Panc1 (cell line): Measurements from ENCODE around the gene GABRD. TPM values are rescaled to one million over a fixed set of nuclear protein-coding genes. Genes with fewer than 3 reads are reported as not detected.

Source experiments
- ATAC-seq: fragments of 200-7000 bp; cut with Tn5 transposase; 2 replicates; pipeline ENCODE4 v1.9.1; 2020; ENCODE audit warnings: mild to moderate bottlenecking, moderate library complexity
- BruUV-seq: library from RNA; stranded (reverse); fragments of 400-500 nt; replicated peaks from 2 replicates; lab custom pipeline; 2021; lab: Mats Ljungman, UMichigan
- CTCF ChIA-PET: fragments of 300-600 bp; sonication (Branson Sonifier 250); formaldehyde crosslinking; loops from one replicate; lab custom pipeline; 2022; ENCODE audit warnings: antibody characterized with exemption; lab: Charles Lee
- POLR2A ChIA-PET: fragments of 300-600 bp; sonication (Branson Sonifier 250); formaldehyde crosslinking; loops from one replicate; lab custom pipeline; 2022; ENCODE audit warnings: antibody characterized with exemption; lab: Charles Lee
- DNase-seq: peaks from one replicate; pipeline ENCODE4 v3.0.0-alpha.2; 2010; ENCODE audit warnings: low read depth, low spot score
- H3K27ac ChIP-seq: 2 replicates; pipeline ENCODE4 v1.5.1; 2011; ENCODE audit warnings: mild to moderate bottlenecking, low read length, inconsistent platforms
- H3K27me3 ChIP-seq: fragments of 200-500 bp; sonication (Bioruptor generic); 2 replicates; pipeline ENCODE4 v1.6.0; 2014; ENCODE audit warnings: low read length, inconsistent platforms; ENCODE audit not compliant: control insufficient read depth, insufficient read depth
- H3K36me3 ChIP-seq: fragments of 200-500 bp; sonication (Bioruptor generic); 2 replicates; pipeline ENCODE4 v1.5.1; 2014; ENCODE audit warnings: inconsistent platforms, mild to moderate bottlenecking, low read length, moderate library complexity; ENCODE audit not compliant: control insufficient read depth, insufficient read depth
- H3K4me1 ChIP-seq: 2 replicates; pipeline ENCODE4 v1.5.1; 2011; ENCODE audit warnings: inconsistent platforms, mild to moderate bottlenecking, low read length, moderate library complexity; ENCODE audit not compliant: control insufficient read depth, insufficient read depth
- H3K4me3 ChIP-seq, 2 experiments: 2 replicates each; pipeline ENCODE4 v1.5.1; 2011 to 2012; ENCODE audit warnings: low read depth in 2 of 2, low read length in 2 of 2, mild to moderate bottlenecking in 2 of 2, inconsistent platforms in 1 of 2, moderate library complexity in 1 of 2
- H3K9me3 ChIP-seq: fragments of 200-500 bp; sonication (Bioruptor generic); 2 replicates; pipeline ENCODE4 v1.5.1; 2014; ENCODE audit warnings: low read depth, mild to moderate bottlenecking, inconsistent platforms, low read length, moderate library complexity; ENCODE audit not compliant: control insufficient read depth, insufficient read depth
- CTCF ChIP-seq: fragments of 450-650 bp; IDR thresholded peaks from 2 replicates; pipeline ENCODE4 v1.5.1; 2017; ENCODE audit warnings: mild to moderate bottlenecking
- POLR2AphosphoS5 ChIP-seq: IDR thresholded peaks from 2 replicates; pipeline ENCODE4 v1.6.1; 2012; ENCODE audit warnings: mild to moderate bottlenecking, low read depth, low read length, moderate library complexity
- SIN3A ChIP-seq: IDR thresholded peaks from 2 replicates; pipeline ENCODE4 v1.6.1; 2012; ENCODE audit warnings: low read depth, mild to moderate bottlenecking, low read length, moderate library complexity, borderline replicate concordance; ENCODE audit not compliant: insufficient read depth
- TCF7L2 ChIP-seq: IDR thresholded peaks from 2 replicates; pipeline ENCODE4 v1.6.1; 2011; ENCODE audit warnings: mild to moderate bottlenecking, low read depth, low read length, inconsistent platforms
- in situ Hi-C: cut with HindIII; loops from 2 replicates; pipeline ENCODE4 v1.10.0; 2016; ENCODE audit warnings: low sequenced_read_pairs, low pct_unique_long_range_greater_than_20kb
- intact Hi-C: fragments of 100-400 bp; cut with micrococcal nuclease; formaldehyde crosslinking; loops from one replicate; pipeline ENCODE4 v1.10.0; 2022; ENCODE audit not compliant: unreplicated experiment
- total RNA-seq: library from RNA; stranded (reverse); gene quantifications from one replicate; pipeline ENCODE4 v1.2.1, GENCODE V29; 2021; ENCODE audit not compliant: unreplicated experiment
- TF ChIP-seq, protein P1 (sequence below), 2 experiments: IDR thresholded peaks; 2 replicates each; pipeline ENCODE4 v1.6.1; 2011 to 2012; ENCODE audit warnings: low read depth in 2 of 2, control low read depth in 1 of 2, low read length in 1 of 2, mild to moderate bottlenecking in 1 of 2, moderate library complexity in 1 of 2; ENCODE audit not compliant: insufficient read depth in 1 of 2

GABRD gene
- total RNA-seq, 1 experiment from 2014 or later: 3.0 TPM

- intact Hi-C loops: no loop called here
- CTCF ChIA-PET: no interaction called here
- Histone ChIP-seq H3K27ac (no peak overlapping the region), H3K9me3 (no peaks in the 10 kb centered on the region), H3K27me3 (no peaks in the 10 kb centered on the region), H3K4me3 (no peak overlapping the region), H3K36me3 (no peaks in the 10 kb centered on the region), H3K4me1 (no peaks in the 10 kb centered on the region)
- TF ChIP-seq, protein P1, sequence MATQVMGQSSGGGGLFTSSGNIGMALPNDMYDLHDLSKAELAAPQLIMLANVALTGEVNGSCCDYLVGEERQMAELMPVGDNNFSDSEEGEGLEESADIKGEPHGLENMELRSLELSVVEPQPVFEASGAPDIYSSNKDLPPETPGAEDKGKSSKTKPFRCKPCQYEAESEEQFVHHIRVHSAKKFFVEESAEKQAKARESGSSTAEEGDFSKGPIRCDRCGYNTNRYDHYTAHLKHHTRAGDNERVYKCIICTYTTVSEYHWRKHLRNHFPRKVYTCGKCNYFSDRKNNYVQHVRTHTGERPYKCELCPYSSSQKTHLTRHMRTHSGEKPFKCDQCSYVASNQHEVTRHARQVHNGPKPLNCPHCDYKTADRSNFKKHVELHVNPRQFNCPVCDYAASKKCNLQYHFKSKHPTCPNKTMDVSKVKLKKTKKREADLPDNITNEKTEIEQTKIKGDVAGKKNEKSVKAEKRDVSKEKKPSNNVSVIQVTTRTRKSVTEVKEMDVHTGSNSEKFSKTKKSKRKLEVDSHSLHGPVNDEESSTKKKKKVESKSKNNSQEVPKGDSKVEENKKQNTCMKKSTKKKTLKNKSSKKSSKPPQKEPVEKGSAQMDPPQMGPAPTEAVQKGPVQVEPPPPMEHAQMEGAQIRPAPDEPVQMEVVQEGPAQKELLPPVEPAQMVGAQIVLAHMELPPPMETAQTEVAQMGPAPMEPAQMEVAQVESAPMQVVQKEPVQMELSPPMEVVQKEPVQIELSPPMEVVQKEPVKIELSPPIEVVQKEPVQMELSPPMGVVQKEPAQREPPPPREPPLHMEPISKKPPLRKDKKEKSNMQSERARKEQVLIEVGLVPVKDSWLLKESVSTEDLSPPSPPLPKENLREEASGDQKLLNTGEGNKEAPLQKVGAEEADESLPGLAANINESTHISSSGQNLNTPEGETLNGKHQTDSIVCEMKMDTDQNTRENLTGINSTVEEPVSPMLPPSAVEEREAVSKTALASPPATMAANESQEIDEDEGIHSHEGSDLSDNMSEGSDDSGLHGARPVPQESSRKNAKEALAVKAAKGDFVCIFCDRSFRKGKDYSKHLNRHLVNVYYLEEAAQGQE (IDR thresholded peaks at IDR 0.05; ENCODE audit: insufficient read depth in 1 of 2, low read depth in 2 of 2, low read length in 1 of 2): no peak
- TF ChIP-seq TCF7L2 (no peak), CTCF (no peak), POLR2AphosphoS5 (no peak), SIN3A (no peak)
- ATAC-seq: 0 out of 2 replicates have a peak, but pooled peaks have one; percentile 30
- in situ Hi-C loops: no loop called here
- POLR2A ChIA-PET: no interaction called here
- no peak for DNase-seq
- BruUV-seq: no TSS peak
Observed at GRCh38 chr1:2060535-2060934, 41.4 kb downstream of the GABRD start.

DNA sequence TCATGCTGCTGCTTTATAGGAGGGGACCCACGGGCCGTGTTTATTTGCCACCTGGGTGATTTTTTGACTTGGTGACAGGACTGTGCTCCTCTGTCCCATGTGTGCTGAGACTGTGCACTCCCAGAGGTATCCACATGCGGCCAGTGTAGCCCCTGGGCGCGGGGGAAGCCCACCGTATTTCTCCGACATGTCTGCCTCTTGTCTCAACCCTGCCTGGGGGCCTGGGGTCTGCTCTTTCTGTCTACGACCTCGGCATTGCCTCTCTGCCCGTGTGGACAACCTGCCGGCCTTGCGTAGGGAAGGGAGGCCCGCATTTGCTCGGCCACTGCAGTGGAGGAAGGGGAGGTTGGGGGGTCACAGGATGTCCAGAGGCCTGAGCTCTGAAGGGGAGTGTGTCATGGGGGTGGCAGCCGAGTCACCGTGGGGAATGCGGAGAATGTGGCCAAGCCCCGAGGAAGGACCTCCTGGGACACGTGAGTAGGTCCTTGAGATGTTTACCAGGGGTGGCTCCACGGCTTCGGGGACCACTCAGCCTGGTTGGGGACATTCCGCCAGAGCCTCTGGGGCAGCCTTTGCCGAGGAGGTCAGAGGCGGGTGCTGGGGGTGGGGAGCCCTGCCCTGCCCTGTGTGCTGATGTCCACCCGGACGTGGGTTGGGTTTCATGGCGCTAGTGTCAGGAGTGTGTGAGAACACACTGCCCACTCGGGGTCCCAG lies 42.1 kb downstream of the GABRD start:
- ATAC-seq: no peak
- no peaks in the 10 kb centered on the region for H3K9me3 ChIP-seq
- H3K4me1 ChIP-seq: no peaks in the 10 kb centered on the region
- H3K4me3 ChIP-seq: no peak overlapping the region
- no peaks in the 10 kb centered on the region for H3K36me3 ChIP-seq
- in situ Hi-C loops (no loop called here), intact Hi-C loops (no loop called here)
- H3K27me3 ChIP-seq: no peaks in the 10 kb centered on the region
- BruUV-seq: no TSS peak
- DNase-seq: no peak
- ChIA-PET CTCF (no interaction called here), POLR2A (no interaction called here)
- no peak for TF ChIP-seq CTCF
- TF ChIP-seq SIN3A: no peak
- no peak for TF ChIP-seq TCF7L2
- TF ChIP-seq POLR2AphosphoS5: no peak
- TF ChIP-seq, protein P1 (IDR thresholded peaks at IDR 0.05; ENCODE audit: insufficient read depth in 1 of 2, low read depth in 2 of 2, low read length in 1 of 2): no peak
- no peak overlapping the region for H3K27ac ChIP-seq
